Measurements from ENCODE around the gene RPS26.
"Not testable (repeated sequence)": the region's sequence is repeated elsewhere in the genome, so short reads cannot be mapped to it uniquely, and the experiment has no call there.

The RPS26 gene

DNA sequence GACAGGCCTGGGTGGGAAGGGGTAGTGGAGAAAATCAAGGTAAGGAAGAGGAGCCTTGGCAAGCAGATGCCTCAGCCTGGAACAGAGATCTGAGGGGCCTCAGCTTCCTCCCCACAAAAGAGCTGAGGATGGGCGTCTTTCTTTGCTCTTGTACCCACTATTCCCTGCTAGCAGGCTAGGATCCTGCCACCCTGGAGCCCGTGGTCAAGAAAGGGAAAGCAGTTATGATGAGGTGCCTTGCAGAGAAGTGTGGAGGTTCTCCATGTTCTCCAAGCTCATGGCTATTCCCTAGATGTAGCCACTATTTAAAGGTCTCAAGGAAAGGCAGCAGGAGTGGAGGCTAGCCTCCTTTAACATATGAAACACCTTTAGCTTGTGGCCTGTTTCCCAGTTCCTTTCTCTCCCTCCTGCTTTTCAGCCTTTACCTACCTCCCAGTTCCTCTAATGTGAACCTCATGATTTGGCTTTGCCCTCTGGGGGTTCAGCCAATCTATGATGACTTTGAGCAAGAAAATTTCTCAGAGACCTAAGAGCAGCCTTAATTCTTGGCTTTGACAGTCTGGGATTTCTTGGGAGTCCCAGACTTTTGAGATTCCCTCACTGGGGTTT is 19.7 kb upstream of the RPS26 start:
- no peak for DNase-seq

DNA sequence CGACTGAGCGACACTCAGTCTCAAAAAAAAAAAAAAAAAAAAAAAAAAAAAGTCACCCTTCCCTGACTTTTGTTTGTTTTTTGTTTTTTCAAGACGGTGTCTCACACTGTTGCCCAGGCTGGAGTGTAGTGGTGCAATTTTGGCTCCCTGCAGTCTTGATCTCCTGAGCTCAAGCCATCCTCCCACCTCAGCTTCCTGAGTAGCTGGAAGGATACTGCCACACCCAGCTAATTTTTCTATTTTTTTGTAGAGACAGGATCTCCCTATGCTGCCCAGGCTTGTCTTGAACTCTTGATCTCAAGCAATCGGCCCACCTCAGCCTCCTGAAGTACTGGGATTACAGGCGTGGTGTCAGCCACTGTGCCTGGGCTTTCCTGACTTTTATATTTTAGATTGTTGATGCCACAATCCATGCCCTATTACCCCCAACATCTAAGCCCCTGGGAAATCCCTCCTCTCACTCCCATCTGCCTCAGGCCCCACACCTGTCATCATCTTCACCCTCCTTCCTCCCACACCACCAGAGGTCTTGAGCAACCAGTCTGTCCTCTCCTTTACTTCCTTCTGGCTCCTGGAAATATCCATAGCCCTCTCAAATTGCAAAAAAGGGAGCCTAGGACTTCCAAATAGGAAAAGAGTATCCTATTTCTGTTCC is 13.1 kb upstream of the RPS26 start:
- DNase-seq, result no peak

DNA sequence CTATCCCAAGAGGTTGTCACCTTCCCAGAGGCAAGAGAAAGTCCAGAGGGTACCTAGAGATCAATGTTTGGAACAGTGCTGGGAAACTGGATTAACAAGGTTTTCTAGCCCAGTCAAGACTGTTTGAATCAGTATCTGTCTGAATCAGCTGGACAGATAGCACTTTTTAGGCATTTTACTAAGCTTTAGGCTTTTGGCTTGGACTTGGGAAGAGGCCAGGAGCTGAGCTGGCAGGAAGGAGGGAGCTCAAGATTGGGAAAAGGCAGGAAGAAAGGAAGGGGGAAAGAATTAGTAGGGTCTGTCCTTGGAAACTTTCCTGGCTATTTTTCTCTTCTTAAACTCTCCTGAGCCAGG is 12.6 kb upstream of the RPS26 start:
- no peak for DNase-seq

DNA sequence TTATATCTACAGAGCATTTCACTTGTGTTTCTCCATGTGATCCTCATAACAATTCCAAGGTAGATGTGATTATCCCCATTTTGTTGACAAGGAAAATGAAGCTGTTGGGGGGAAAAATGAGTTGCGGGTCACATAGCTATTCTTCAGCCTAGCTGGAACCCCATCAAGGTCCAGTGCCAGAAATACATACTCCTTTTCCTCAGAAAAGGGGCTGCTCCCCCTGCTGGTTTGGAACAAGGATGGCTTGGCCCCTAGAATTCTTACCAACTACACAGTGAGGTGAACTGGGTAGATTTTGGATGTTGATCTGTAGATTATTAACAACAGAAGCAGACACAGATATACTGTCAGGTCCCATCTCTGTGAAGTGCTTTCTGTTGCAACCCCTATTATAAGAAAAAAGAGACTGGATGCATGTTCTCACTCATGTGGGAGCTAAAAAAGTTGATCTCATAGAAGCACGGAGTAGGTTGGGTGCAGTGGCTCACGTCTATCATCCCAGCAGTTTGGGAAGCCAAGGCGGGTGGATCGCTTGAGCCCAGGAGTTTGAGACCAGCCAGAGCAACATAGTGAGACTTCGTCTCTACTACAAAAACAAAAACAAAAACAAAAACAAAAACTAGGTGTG is 11.9 kb upstream of the RPS26 start:
- DNase-seq, result peak in 1 of 2 experiments; percentile 14

DNA sequence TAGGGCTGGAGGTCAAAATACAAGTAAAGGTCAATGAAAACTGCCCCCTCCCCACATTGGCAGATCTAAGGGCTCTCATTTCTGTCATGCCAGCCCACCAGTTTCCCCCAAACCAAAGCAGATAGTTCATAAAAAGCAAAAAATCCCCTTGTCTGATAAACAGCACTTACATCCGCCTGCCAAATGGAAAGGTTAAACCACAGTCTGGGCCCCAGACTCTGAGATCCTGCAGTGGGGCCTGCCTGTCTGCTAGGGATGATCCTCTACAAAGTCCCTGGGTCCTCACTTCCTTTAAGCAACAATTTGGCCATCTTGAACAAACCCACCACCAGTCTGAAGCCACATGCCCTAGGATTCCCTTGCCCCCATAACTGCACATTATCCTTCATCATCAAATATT is 9.7 kb upstream of the RPS26 start:
- DNase-seq, result no peak

DNA sequence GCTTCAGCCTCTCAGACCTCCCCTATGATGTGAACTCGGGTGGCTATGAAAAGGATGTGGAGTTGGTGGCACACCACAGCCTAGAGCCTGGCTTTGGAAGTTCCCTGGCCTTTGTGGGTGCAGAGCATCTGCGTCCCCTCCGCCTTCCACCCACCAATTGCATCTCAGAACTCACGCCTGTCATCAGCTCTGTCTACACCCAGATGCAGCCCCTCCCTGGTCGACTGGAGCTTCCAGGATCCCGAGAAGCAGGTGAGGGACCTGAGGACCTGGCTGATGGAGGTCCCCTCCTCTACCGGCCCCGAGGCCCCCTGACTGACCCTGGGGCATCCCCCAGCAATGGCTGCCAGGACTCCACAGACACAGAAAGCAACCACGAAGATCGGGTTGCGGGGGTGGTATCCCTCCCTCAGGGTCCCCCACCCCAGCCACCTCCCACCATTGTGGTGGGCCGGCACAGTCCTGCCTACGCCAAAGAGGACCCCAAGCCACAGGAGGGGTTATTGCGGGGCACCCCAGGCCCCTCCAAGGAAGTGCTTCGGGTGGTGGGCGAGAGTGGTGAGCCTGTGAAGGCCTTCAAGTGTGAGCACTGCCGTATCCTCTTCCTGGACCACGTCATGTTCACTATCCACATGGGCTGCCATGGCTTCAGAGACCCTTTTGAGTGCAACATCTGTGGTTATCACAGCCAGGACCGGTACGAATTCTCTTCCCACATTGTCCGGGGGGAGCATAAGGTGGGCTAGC is 7.0 kb upstream of the RPS26 start:
- no peak for DNase-seq

DNA sequence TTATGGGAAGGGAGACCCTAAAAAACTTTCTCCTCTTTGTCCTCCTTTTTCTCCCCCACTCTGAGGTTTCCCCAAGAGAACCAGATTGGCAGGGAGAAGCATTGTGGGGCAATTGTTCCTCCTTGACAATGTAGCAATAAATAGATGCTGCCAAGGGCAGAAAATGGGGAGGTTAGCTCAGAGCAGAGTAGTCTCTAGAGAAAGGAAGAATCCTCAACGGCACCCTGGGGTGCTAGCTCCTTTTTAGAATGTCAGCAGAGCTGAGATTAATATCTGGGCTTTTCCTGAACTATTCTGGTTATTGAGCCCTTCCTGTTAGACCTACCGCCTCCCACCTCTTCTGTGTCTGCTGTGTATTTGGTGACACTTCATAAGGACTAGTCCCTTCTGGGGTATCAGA is 4.6 kb upstream of the RPS26 start:
- no peak for DNase-seq

DNA sequence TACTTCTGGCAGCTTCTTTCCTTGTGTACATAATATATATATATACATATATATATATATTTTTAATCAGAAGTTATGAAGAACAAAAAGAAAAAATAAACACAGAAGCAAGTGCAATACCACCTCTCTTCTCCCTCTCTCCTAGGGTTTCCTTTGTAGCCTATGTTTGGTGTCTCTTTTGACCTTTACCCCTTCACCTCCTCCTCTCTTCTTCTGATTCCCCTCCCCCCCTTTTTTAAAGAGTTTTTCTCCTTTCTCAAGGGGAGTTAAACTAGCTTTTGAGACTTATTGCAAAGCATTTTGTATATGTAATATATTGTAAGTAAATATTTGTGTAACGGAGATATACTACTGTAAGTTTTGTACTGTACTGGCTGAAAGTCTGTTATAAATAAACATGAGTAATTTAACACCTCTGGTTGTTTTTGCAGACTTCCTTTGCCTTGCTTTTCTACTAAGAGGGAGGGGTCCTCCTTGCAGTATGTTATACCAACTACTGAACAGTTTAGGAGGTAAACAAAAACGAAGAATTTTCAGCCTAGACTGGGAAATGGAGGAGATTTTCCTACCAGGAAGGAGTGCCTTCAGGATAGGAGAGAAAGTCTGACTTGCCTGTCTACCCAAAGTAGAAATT is 3.6 kb upstream of the RPS26 start:
- DNase-seq, result no peak

DNA sequence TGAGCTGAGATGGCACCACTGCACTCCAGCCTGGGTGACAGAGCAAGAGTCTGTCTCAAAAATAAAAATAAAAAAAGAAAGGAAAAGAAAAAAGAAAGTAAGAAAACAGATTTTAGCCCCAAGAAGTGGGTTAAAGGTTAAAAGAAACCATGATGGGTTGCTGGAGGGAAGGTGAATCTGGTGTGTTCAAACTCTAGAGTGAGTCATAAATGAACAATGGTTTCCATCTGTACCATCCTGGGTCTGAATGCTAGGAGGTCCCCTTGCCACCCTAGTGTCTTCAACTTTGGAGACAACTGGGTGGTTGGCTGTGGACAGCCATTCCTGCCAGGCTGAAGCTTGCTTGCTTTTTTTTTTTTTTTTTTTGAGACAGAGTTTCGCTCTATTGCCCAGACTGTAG is 1.6 kb upstream of the RPS26 start:
- DNase-seq, result no peak

DNA sequence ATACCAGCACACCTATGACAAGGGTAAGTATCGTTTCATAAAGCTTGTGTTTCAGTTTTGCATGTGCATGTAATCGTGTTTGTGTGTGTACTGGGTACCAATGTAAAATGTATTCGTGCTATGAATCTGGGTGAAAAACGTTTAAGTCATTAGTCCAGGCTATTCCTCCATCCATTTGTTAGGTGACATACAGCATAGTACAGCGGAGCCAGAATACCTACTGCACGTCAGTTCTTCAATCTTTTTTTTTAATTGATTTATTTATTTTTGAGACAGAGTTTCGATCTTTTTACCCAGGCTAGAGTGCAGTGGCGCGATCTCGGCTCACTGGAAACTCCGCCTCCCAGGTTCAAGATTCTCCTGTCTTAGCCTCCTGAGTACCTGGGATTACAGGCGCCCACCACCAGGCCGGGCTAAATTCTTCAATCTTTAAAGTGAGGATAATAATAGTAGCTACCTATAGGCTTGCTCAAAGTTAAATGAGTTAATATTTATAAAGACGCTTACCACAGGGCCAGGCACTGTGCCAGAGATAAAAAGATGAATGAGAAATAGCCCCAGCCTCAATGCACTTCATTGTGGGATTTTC is 661 bp upstream of the RPS26 start:
- DNase-seq, result no peak

DNA sequence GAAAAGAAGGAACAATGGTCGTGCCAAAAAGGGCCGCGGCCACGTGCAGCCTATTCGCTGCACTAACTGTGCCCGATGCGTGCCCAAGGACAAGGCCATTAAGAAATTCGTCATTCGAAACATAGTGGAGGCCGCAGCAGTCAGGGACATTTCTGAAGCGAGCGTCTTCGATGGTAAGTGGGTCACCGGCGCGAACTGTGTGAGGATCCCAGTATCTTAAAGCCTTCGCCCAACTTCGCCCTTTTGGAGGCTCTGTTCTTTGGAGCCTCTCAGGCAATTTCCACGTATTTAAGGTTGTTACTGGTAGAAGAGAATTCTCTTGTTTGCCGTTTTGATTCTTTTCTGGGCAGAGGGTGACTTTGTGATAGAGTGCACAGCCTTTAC is 704 bp downstream of the RPS26 start:
- DNase-seq, result not testable (repeated sequence)

DNA sequence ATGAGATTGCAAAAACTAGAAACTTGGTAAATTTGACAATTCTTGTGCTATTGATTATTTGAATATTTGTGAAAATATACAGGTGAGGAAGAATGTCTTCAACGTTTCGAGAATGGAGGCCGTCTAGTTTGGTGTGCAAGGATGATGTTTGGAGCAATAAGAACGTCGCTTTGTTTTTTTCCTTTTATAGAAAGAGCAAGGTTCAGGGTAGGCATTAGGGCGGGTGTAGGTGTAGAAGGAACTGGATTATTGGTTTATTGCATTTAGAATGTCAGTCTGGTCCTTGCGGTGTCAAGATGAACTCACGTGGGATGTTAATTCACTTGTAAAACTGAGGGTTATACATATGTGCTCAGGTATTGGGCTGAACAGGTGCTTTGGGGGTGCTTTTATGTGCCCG is 1.1 kb downstream of the RPS26 start:
- DNase-seq, result no peak

DNA sequence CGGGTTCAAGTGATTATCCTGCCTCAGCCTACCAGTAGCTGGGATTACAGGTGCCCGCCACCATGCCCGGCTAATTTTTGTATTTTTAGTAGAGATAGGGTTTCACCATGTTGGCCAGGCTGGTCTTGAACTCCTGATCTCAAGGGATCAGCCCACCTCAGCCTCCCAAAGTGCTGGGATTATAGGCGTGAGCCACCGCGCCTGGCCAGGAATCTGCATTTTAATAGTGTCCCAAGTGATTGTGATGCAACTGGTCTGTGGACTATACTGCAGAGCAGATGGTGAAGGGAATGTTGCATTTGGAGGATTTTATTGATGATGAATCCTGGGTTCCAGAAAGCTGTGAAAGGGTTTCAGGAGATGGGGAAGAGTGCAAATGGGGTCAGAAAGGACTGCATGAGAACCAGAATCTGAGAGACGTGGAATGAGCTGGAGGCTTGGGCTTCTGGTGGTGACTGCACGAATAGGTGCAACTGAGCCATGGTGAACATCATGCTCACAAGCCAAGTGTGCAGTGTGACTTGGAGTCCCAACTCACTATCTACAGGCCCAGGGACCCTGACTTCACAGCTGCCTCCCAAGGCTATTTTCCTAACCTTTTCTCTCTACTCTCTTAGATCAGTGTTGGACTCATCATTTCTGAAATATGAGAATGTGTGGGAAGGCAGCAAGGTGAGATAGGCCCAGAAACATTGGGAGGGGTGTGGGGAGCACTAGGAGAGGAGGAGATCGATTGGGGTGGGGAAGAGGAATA is 4.5 kb downstream of the RPS26 start:
- DNase-seq, result no peak

DNA sequence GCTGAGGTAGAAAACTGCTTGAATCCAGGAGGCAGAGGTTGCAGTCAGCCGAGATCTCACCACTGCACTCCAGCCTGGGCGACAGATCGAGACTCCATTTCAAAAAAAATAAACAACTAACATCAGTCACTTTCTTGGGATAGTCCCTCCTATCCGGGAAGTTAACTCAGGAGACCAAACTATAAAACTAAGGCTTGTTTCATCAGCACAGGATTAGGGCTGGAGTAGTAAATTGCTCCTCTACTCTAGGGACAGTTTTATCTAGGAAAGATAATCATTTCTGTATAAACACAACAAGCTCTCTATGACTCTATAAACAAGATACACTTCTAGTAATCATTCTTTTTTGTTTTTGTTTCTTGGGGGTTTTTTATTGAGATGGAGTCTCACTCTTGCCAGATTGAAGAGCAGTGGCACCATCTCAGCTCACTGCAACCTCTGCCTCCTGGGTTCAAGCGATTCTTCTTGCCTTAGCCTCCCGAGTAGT is 11.7 kb downstream of the RPS26 start:
- no peak for DNase-seq

DNA sequence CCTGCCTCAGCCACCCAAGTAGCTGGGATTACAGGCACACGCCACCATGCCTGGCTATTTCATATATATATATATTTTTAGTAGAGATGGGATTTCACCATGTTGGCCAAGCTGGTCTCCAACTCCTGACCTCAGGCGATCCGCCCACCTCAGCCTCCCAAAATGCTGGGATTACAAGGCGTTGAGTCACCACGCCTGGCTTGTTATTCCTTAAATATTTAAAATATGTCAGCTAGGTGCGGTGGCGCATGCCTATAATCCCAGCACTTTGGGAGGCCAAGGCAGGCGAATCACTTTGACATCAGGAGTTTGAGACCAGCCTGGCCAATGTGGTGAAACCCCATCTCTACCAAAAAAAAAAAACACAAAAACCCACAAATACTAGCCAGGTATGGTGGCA is 18.2 kb downstream of the RPS26 start:
- DNase-seq, result not testable (repeated sequence)

DNA sequence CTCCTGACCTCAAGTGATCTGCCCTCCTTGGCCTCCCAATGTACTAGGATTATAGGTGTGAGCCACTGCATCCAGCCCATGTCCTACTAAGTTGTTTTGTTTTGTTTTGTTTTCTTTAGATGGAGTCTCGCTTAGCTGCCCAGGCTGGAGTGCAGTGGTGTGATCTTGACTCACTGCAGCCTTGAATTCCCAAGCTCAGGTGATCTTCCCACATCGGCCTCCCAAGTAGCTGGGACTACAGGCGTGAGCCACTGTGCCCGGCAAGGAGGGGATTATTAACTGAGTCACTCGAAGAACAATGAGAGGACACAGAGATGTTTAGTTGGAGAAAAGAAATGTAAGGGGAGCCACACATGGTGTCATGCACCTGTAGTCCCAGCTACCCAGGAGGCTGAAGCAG is 20.3 kb downstream of the RPS26 start:
- no peak for DNase-seq

DNA sequence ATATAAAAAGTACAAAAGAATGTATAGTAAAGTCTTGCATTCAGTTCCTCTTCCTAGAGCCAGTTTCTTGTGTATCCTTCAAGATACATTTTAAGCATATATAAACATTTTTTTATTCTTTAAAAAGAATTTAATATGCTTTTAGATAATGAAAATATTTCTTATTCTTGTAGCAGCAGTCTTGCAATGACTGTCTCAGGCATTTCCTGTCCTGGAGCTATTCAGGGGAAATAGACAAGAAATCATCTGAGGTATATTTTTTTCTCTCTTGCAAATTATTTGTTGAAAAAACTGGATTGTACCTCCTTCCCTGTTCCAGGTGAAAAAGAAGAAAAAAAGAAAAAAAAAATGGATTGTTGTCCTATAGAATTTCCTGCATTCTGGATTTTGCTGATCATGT is 21.3 kb downstream of the RPS26 start:
- no peak for DNase-seq

DNA sequence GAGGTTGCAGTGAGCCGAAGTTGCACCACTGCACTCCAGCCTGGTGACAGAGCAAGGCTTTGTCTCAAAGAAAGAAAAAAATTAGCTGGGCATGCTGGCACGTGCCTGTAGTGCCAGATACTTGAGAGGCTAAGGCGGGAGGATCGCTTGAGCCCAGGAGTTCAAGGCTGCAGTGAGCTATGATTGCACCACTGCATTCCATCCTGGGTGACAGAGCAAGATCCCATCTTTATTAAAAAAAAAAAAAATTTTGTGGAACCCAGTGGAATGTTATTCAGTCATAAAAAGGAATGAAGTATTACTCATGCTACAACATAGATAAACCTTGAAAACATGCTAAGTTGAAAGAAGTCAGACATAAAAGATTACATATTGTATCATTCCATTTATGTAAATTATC is 29.9 kb downstream of the RPS26 start:
- no peak for DNase-seq

DNA sequence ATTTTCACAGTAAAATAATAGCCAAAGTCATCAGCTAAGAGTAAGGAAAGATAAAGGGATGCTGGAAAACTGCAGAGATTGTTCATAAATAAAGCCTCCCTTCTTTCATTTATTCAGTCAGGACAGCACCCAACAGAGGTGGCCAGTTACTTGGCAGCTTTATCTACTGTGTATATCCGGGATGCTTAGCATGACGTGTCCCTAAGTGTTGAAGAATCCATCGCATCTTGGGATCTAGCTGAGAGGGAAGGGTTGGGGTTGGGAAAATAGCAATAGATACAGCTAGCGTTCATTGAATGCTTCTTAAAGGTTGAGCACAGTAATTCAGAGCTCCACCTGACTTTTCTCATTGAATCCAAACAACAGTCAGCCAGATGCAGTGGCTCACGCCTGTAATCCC is 32.7 kb downstream of the RPS26 start:
- no peak for DNase-seq

DNA sequence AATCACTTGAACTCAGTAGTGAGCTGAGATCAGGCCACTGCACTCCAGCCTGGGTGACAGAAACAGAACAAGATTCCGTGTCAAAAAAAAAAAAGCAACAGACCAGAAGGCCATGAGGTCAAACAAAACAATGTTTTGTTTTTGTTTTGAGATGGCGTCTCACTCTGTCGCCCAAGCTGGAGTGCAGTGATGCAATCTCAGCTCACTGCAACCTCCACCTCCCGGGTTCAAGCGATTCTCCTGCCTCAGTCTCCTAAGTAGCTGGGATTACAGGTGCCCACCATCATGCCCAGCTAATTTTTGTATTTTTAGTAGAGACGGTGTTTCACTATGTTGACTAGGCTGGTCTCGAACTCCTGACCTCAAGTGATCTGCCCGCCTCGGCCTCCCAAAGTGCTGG is 36.2 kb downstream of the RPS26 start:
- DNase-seq, result not testable (repeated sequence)

DNA sequence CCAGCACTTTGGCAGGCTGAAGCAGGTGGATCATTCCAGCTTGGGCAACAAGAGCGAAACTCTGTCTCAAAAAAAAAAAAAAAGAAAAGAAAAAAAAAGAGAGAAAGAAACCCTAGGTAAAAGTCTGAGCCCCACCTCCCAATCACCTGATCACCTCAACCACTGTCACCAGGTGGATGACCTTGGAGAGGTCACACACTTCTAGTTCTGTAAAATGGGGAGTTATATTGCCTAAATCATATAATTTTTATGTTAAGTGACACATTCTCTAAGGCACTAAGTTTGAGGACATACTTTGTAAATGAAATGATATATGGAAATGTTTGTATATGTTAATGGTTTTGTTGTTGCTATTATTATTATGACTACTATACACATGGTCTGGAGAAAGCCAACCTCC is 36.7 kb downstream of the RPS26 start:
- DNase-seq, result no peak
